Hematopoietic multipotent progenitor cell treated with erythropoietin and hydrocortisone succinate and interleukin-3 and kit ligand, for 15 days (in vitro differentiated cells): ENCODE results near the gene RAB8A.

Source experiments
- DNase-seq: peaks from one replicate; pipeline ENCODE4 v3.0.0-alpha.2; 2015; ENCODE audit warnings: low spot score

RAB8A gene

DNA sequence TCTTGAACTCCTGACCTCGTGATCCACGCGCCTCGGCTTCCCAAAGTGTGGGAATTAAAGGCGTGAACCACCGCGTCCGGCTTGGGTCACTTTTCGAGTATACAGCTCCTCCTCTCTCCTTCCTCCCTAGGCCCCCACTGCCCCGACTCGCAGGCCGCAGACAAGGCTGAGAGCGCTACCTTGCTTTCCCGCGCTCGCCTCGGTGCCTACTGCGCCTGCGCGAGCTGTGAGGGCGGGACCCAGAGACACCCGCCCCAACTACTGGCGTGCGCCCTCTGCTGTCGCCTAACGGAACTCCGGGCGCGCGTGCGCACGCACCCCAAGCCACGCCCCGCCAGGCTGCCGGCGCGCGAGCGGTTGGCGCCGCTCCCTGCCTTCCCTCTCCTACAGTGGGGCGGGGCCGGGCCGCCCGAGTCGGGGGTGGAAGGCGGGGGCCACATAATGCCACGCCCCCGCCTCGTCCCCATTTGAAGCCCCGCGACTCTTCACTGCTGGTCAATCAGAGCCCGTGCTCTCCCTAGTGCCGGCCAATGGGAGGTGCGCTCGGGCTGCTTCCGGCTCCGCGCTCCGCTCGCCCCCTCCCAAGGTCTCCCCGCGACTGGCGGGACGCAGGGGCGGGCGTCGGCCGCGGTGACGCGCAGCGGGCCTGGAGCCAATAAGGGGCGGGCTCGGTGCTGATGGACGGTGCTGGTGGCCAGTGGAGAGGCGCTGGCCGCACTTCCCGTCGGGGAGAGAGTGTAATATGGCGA lies at the start of gene RAB8A:
Gene RAB8A, plus strand, starts transcription at position 730 of the 749 bp plus-strand sequence. Its CDS starts 13 bp downstream, at position 743.
- peak; percentile 96 for DNase-seq

DNA sequence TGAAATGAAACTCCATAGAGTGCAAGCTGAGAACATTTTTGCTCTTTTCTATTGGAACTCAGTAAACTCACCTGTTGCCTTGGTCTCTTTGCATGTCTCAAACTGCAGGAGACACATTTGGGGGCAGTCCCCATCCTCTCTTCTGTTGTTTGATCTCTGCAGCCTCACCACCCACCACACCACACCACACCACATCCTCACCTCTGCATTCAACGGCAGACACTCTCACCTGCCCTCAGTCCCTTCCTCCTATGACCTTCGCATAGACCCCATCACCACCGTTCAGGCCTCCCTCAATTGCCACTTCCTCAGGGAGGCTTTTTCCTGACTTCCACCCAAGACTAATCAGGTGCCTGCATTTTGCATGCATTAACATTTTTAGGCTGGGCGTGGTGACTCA lies 49.7 kb upstream of the RAB8A start:
- no peak for DNase-seq

DNA sequence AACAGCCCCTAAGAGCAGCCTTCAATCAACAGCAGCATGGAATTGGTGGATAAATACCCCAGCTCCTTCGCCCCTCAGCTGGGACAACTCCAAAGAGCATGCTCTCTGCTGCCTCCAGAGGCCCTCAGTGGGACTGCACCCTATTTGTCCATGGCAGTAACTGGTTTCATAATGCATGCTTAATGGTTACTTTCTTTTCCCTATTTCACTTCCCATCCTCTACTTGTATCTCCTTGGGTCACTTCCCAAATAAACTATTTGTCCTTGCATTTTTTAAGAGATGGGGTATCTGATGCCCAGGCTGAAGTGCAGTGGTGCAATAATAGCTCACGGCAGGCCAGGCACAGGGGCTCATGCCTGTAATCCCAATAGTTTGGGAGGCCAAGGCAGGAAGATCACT lies 48.9 kb upstream of the RAB8A start:
- DNase-seq, result peak; percentile 61

DNA sequence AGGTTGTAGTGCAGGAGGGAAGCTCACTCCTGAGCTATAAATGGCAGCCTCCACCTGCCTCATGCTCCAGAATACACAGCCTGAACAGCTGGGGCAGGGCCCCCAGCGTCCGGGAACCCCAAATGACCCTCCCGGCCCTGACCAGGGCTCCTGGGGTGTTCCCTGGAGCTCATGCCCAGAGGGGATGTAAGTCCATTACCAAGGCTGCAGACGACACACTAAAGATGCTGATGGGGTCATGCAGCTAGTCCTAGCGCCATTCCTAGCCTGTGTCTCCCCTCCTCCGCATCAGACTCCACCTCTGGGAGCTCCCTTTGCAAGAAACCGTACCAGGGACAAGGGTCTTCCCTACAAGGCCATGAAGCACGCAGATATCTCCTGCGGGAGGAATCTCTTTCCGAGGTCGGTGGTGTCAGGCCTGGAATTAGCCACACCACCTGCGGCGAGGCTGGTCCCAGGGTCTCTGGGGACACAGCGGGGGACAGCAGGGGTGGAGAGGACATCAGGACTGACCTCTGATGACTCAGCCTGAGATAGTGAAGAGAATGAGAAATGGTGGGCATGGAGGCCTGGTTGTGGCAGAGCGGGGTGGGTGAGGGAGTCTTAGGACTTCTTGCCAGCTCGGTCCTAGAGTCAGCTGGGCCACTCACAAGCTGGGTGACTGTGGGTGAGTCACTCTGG lies 47.3 kb upstream of the RAB8A start:
- no peak for DNase-seq

DNA sequence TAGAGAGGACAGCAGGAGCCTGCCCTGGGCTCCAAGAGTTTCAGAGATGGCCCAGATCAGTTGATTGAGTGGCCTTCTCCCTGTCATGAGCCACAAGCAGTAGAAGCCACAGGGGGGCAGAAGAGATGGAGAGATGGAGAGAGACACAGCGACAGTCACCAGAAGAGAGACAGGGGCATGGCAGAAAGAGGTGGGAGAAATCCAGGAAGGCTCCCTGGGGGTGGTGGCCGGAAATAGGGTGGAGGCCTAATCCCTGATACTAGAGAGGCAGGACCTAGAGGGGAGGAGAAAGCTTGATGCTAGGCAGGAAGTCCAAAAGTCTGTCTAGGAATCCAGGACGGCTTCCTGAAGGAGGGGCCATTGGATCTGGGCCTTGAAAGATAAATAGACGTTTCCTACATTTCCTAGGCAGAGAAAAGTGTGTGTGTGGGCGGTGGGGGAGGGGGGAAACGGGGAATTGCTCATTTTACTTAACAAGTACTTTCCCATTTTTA lies 45.0 kb upstream of the RAB8A start:
- peak; percentile 11 for DNase-seq

DNA sequence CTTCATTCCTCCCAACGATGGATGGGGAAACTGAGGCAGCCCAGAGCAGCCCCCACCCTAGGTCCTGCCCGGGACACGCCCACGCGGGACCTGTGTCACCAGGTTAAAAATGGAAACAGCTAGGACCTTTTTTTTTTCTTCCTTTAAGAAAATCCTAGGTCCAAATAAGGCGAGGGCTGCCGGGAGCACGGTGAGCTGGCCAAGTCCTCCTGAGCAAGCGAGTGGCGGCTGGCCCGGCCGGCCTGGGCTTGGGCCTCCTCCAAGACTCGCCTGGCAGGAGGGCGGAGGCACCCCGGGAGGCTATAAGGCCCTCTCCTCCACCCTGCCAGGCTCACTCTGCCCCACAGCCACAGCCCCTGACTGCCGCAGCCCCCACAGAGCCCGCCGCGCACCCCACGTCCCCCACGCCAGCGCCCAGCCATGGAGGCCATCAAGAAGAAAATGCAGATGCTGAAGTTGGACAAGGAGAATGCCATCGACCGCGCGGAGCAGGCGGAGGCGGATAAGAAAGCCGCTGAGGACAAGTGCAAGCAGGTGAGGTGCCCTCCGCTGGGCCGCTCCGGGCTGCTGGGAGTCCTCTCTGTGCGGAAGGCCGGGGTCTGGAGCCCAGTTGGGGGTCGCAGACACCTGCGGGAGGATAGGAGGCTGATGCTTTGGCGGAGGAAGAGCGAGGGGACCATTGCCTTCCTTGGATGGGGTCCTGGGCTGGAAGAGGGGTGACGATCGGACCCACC lies 44.3 kb upstream of the RAB8A start:
- DNase-seq, result no peak

DNA sequence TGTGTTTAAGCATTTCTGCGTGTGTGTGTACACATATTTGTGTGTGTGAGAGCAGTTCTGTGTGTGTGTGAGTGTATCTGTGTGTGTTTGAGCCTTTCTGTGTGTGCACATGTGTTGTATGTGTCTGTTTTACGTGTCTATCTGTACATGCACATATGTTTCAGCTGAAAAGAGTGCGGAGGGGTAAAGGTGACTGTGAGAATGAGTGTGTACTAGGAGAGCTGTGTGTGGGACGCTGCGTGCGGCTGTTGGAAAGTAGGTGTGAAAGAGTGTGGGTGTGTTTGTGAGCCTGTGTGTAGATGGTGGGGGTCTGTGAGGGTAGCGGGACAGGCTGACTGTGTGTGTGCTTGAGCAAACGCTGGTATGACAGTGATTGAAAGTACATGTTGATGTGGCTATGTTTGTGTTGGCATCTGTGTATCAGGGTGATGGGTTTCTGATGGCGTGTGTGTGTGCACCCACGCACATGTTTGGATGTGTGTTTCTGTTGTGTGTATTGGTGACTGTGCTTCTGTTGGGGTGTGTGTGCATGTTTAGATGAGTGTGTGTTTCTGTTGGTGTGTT lies 42.9 kb upstream of the RAB8A start:
- no peak for DNase-seq

DNA sequence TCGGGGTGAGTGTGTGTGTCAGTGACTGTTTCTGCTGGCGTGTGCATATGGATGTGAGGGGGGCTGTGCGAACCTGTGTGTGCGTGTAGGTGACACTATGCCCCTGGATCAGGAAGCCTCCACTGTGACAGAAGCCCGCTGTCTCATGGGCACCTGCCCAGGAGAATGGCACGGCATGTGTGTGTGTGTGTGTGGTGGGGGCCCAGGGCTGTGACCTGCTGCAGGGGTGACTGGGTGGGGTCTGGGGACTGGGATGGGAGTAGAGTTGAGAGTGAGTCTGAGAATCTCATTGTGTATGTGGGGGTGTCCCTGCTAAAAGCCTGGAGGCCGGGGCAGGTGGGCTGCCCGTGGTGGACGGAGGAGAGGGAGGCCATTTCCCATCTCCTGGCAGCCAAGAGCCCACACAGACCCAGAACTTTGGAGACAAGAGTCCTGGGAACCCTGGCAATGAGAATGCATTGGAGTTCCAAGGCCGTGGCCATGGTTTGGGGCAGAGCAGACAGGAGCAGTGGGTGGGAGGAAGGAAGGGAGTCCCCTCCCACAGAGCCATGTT lies 41.8 kb upstream of the RAB8A start:
- DNase-seq, result no peak

DNA sequence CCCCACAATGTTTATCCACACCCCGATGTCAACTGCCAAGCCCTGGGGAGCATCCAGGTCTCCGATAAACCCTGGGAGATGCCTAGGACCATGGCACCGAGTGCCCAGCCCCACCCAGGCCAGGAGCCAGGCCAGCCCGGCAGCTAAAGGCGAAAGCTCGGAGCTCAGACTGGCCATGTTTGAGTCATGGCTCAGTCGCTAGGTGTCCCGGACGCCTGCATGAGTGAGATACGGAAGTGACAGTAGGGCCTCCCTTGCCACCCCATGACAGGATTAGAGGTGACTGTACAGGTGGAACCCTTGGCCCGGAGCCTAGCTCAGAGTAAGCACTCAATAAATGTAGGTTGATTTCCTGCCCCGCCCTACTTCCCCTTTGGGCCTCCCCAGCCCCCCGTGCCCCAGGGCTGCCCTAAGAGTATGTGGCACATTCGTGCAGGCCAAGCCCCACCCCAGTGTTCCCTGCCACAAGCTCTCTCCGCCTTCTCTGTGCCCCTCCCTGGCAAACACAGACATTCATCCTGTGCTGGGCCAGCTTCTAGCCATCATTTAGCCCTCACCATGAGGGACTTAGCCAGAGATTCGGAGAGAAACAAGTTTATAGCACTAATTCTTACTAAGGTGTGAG lies 41.2 kb upstream of the RAB8A start:
- peak; percentile 36 for DNase-seq

DNA sequence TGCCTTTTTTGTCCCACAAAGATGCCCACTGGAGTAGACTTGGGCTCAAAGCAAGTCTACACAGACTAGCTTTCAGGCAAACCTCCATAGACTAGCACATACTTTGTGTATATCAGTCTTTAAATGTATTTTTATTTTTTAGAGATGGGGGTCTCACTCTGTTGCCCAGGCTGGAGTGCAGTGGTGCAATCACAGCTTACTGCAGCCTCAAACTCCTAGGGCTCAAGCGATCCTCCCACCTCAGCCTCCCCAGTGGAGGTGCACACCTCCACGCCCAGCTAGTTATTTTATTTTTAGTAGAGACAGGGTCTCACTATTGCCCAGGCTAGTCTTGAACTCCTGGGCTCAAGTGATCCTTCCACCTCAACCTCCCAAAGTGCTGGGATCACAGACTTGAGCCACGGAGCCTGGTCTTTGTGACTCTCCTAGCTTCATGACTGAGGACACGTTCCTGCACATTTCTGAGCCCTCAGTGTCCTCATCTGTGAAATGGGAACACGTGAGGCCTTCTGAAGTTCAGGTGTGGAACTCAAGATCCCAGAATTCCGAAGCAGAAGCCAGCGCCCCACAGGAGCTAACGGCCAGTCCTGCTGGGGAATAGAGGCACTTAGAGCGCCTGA lies 40.5 kb upstream of the RAB8A start:
- no peak for DNase-seq

DNA sequence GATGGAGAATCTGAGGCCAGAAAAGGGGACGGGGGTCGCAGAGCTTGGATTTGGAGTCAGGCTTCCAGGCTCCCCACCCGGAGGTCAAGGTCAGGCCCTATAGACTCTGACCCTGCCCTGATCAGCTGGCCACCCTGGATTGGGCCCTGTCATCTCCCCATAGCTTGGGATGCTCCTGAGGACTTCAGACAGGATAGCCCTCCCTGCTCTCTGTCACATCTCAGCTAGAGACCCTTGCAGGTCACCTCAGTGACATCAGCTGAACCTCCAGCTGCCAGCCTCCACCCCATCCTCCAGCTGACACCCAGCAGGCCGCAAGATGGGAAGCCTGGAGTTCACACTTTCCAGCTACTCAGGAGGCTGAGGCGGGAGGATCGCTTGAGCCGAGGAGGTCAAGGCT lies 38.2 kb upstream of the RAB8A start:
- no peak for DNase-seq

DNA sequence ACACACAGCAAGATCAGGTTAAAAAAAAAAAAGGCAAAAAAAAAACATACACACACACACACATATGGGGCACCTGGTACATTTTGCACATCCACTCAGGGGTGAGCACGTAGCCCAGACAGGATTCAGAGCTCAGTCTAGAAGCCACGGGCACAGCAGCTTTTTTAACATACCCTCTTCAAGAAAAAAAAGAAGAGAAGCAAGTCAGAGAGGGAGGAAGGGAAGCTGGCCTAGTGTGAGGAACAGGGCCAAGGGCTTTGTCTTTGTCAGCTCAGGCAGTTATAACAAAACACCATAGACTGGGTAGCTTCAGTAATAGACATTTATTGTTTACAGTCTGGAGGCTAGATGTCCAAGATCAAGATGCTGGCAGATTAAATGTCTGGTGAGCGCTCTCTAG lies 37.7 kb upstream of the RAB8A start:
- no peak for DNase-seq

DNA sequence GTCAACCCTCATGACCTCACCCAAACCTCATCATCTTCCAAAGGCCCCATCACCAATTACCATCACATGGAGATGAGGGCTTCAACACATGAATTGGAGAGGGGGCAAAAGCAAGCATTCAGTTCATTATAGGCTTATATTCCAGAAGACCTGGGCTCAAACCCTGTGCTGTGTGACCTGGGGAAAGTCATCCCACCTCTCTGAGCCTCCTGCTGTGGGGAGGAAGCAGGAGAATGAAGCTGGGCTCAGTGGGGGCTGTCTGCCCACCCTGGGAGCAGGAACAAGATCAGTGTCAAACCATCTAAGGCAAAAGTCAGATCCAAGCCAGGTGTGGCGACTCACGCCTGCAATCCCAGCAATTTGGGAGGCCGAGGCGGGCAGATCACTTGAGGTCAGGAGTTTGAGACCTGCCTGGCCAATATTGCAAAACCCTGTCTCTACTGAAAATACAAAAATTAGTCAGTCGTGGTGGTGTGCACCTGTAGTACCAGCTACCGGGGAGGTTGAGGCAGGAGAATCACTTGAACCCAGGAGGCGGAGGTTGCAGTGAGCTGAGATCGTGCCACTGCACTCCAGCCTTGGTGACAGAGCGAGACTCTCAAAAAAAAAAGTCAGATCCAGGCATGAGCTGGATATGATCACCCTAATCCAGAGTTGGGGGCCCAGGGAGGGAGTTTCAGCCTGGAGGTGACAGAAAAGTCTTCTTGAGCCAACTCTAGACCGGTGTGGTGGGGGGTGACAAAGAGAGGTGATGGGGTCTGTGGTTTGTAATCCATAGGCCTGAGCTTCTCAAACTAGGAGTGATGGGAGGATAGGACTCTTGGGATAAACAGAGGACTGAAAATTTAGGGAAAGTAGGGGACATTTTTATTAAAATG lies 37.0 kb upstream of the RAB8A start:
- DNase-seq, result no peak

DNA sequence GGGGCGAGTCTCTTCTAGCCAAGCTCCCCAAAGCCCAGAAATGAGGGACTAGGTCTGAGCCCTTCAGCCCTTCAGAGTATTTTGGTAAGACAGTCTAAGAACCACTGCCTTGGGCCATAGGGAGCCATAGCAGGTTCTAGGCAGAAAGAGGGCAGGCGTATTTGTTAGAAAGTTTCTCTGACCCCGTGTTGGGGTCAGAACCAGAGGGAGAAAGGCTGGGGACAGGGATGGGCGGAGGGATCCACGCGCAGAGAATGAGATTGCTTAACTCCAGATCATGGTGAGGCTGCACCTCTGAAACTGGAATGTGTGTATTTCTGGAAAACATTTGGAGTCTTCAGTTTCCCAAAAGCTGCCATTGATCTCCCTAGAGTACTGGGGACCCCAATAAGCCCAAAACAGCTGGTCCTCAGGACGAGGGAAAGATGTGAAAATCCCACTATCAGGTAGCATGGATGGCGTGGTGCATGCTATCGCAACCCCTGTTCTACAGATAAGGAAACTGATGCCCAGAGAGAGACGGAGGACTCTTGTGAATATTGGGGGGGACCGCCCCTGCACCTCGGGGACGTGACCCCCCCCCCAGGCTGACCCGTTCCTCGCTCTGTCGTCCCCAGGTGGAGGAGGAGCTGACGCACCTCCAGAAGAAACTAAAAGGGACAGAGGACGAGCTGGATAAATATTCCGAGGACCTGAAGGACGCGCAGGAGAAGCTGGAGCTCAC lies 36.1 kb upstream of the RAB8A start:
- no peak for DNase-seq

DNA sequence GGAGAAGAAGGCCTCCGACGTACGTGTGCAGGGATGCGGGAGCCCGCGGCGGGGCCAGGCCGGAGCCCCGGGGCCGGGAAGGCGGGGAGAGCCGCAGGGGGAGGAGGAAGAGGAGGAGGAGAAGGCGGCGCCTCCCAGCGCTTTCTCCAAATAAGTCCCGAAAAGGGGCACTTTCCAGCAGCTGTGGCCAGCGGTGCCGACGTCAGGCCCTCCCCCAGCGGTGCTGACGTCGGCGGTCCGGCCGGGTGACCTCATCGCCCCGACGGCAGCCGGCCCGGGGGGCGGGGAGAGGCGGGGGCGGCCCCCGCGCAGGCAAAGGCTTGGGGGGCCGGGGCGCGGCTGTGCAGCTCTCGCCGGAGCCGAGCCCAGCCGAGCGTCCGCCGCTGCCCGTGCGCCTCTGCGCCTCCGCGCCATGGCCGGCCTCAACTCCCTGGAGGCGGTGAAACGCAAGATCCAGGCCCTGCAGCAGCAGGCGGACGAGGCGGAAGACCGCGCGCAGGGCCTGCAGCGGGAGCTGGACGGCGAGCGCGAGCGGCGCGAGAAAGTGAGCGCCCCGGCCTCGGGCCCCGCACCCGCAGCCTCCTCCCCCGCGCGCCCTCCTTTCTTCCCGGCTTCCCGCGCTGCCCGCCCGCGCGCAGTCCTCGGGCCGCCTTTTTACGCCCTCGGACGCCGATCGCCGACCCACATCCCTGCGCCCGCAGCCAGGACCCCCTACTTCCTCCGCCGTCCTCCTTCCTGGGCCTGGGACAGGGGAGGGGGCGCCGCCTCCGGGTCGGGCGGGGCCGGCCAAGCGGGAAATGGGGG lies 35.3 kb upstream of the RAB8A start, which contains the start of gene TPM4:
Gene TPM4, plus strand, starts transcription at position 342 of the 804 bp plus-strand sequence. Its CDS starts 71 bp downstream, at position 413.
- no peak for DNase-seq

DNA sequence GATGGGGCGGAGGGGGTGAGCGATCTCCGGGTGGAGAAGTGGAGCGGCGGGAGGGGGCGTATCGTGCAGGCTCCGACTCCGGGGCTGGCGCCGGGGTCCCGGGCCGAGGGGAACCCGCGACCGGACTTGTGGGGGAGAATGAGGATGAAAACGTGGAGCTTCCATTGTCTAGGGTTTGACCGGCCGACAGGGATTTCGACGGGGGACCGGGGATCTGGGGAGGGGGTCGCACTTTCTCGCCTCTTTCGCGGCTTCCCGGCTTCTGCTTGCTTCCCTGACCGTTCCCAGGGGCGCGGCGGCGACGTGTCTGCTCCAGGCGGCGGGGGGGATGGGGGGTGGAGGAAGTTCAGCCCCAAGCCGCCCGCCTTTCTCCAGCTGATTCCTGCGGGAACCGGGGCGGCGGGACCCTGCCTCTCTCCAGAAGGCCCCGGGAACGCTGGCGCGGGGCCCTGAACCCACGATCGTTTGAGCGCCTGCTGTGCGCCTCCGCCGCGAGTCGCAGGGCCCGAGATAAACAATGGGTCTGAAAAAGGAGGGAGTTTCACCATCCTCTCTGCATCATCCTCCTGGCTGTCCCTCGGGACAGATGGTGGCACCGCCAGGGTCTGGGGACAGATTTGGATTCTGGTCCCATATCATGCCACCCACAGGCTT lies 34.6 kb upstream of the RAB8A start:
- DNase-seq, result no peak

DNA sequence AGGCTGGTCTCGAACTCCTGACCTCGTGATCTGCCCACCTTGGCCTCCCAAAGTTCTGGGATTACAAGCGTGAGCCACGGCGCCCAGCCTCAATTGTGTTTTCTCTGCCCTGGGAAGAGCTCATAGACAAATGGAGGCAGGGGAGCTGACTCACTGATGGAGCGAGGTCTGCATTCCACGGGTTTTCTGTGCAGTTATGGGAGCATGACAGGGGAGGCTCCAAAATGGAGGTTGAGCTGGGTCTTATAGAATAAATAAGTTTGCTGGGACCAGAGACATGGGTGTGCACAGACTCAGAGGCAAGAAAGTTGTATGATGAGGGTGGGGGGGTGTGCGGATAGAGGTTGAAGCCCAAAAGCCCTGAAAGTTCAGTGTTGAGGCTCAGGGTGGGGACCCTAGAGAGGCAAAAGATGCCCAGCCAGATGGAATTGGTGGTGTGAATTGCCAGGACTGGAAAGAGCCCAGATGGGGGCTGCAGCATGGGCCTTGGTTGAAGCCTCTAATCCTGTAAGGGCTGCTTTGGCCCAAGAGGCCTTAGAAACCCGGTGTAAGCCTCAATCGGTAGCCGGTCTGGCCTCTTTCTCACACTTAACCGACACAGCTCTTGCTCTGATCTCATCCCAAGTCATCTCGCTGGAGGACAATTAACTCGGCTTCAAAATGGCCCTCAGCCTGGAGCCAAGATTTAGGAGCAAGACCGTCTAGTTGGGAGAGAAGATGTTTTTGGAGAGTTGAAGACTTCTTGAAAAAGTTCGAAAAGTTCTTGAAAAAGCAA lies 33.5 kb upstream of the RAB8A start:
- no peak for DNase-seq
